CD4-positive, alpha-beta T cell treated with Interleukin-15 for 4 hours (primary cell): ENCODE data around the gene S100A16.
"Not testable (repeated sequence)": the region's sequence is repeated elsewhere in the genome, so short reads cannot be mapped to it uniquely, and the experiment has no call there.

Source experiments
- DNase-seq: peaks from one replicate; pipeline ENCODE4 v3.0.0-alpha.2; 2020; ENCODE audit warnings: low spot score

Gene S100A16

GRCh38 chr1:153563483-153563901 is 49.4 kb downstream of the S100A16 start:
- no peak for DNase-seq

DNA sequence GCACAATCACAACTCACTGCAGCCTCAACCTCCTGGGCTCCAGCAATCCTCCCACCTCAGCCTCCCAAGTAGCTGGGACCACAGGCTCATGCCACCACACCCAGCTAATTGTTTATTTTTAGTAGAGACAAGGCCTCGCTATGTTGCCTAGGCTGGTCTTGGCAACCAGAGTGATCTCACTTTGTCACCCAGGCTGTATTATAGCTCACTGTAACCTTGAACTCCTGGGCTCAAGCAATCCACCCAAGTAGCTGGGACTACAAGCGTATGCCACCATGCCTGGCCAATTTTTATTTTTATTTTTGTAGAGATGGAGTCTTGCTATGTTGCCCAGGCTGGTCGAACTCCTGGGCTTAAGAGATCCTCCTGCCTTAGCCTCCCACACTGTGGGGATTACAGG is 50.9 kb downstream of the S100A16 start:
- not testable (repeated sequence) for DNase-seq

GRCh38 chr1:153561466-153561985 is 51.4 kb downstream of the S100A16 start:
- no peak for DNase-seq

DNA sequence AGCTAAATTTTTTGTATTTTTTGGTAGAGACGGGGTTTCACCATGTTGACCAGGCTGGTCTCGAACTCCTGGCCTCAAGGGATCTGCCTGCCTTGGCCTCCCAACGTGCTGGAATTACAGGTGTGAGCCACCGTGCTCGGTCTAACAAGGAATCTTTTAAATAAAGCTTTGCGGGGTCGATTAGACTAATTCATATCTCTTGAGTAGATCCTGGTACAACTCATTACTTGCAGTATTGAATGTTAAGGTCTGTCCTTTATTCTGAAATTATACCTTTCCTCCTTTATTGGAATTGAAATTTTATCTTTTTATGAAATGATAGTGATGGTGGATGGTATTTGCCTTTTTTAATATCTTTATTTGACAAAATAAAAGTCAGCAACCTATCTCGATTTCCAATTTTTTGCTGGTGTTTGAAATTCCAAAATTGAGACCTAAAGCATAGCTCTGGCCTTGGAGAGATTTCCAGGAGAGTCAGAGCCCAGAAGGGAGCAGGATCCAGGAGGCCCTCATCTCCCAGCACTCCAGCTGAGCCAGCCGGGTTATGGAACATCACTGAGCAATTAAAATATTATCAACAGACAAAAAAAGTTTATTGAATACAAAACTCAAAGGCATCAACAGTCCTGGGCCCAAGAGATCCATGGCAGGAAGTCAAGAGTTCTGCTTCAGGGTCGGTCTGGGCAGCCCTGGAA is 52.0 kb downstream of the S100A16 start:
- DNase-seq, result no peak

- DNase-seq, result no peak
Observed at GRCh38 chr1:153560241-153560640, 52.7 kb downstream of the S100A16 start.

GRCh38 chr1:153557877-153558276 is 55.1 kb downstream of the S100A16 start:
- DNase-seq, result no peak
